Loucy (cell line): Measurements from ENCODE around the gene SP8.

ENCODE experiments used
- H2AFZ ChIP-seq: fragments of 200-600 bp; sonication (generic); 2 replicates; pipeline ENCODE4 v1.6.0; 2016; ENCODE audit warnings: antibody characterized with exemption, mild to moderate bottlenecking, low read length, moderate library complexity
- H3F3A ChIP-seq: fragments of 200-600 bp; 2 replicates; pipeline ENCODE4 v1.6.0; 2016; ENCODE audit warnings: antibody characterized with exemption, low read depth, mild to moderate bottlenecking
- H3K27me3 ChIP-seq: fragments of 200-600 bp; sonication (generic); 2 replicates; pipeline ENCODE4 v1.6.1; 2014; ENCODE audit warnings: low read length, mild to moderate bottlenecking; ENCODE audit not compliant: insufficient read depth, poor library complexity, severe bottlenecking
- H3K36me3 ChIP-seq: fragments of 200-600 bp; sonication (generic); 2 replicates; pipeline ENCODE4 v1.6.1; 2016; ENCODE audit warnings: low read length; ENCODE audit not compliant: insufficient read depth
- H3K4me1 ChIP-seq: fragments of 200-600 bp; sonication (generic); 2 replicates; pipeline ENCODE4 v1.5.1; 2014; ENCODE audit warnings: low read length, mild to moderate bottlenecking; ENCODE audit not compliant: insufficient read depth, poor library complexity, severe bottlenecking
- H3K4me2 ChIP-seq: fragments of 200-600 bp; sonication (generic); 2 replicates; pipeline ENCODE4 v1.6.0; 2014; ENCODE audit warnings: antibody characterized with exemption, low read length, low read depth, mild to moderate bottlenecking; ENCODE audit not compliant: poor library complexity, severe bottlenecking
- H3K4me3 ChIP-seq: fragments of 200-600 bp; sonication (generic); 2 replicates; pipeline ENCODE4 v1.5.1; 2014; ENCODE audit warnings: low read length, mild to moderate bottlenecking, mixed read lengths; ENCODE audit not compliant: poor library complexity, severe bottlenecking
- H3K79me2 ChIP-seq: fragments of 200-600 bp; sonication (generic); 2 replicates; pipeline ENCODE4 v1.6.1; 2014; ENCODE audit warnings: low read length; ENCODE audit not compliant: insufficient read depth
- H3K9ac ChIP-seq: fragments of 200-600 bp; sonication (generic); 2 replicates; pipeline ENCODE4 v1.6.0; 2014; ENCODE audit warnings: mild to moderate bottlenecking, low read depth, low read length, moderate library complexity; ENCODE audit not compliant: poor library complexity, severe bottlenecking
- H3K9me2 ChIP-seq: fragments of 200-600 bp; sonication (generic); replicated peaks from 2 replicates; pipeline ENCODE4 v1.6.1; 2016; ENCODE audit warnings: low read depth, low read length, mixed read lengths
- H3K9me3 ChIP-seq: fragments of 200-600 bp; sonication (generic); 2 replicates; pipeline ENCODE4 v1.6.1; 2014; ENCODE audit warnings: mild to moderate bottlenecking, antibody characterized with exemption, low read length, low read depth; ENCODE audit not compliant: insufficient read depth
- H4K20me1 ChIP-seq: fragments of 200-600 bp; sonication (generic); 2 replicates; pipeline ENCODE4 v1.6.0; 2014; ENCODE audit warnings: antibody characterized with exemption, low read length, mild to moderate bottlenecking; ENCODE audit not compliant: insufficient read depth, poor library complexity, severe bottlenecking
- CTCF ChIP-seq: fragments of 200-600 bp; sonication (generic); conservative IDR thresholded peaks from 2 replicates; pipeline ENCODE4 v1.5.1; 2014; ENCODE audit warnings: mild to moderate bottlenecking, antibody characterized with exemption, low read length
- EZH2phosphoT487 ChIP-seq: fragments of 200-600 bp; IDR thresholded peaks from 2 replicates; pipeline ENCODE4 v1.6.1; 2018; ENCODE audit warnings: antibody characterized with exemption, mild to moderate bottlenecking, moderate library complexity, borderline replicate concordance

SP8 gene

DNA sequence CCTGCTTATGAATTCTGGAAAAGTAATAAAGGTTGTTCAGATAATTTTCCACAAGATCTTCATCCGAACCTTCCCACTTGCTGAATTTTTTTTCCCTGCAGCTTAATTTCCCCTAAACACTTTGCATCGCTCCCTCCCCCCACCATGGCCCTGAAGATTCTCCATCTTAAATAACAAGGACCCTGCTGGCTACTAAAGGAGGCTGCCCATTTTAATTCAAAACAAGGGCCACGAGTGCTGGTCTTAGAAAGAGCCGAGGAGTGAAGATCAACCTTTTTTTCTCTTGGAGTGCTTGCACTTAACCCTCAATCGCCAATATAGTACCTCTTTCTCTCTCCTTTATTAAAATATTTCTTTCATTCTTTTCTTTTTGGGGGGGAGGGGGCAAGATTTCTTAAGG lies 9.2 kb upstream of the SP8 start:
- H3K9ac ChIP-seq = no peak overlapping the region
- H3K27me3 ChIP-seq = no peaks in the 10 kb centered on the region

GRCh38 chr7:20795361-20795760 lies 8.7 kb upstream of the SP8 start:
- Histone ChIP-seq H3K9ac (no peak overlapping the region), H3F3A (peaks cover 7% of the 10 kb centered on the region; the same call in 1 of the 2 replicates), H3K4me1 (peaks cover 12% of the 10 kb centered on the region), H3K36me3 (no peaks in the 10 kb centered on the region), H3K9me2 (no peaks in the 10 kb centered on the region), H3K4me2 (no peak overlapping the region), H2AFZ (no peak overlapping the region), H3K9me3 (no peaks in the 10 kb centered on the region), H3K79me2 (no peaks in the 10 kb centered on the region), H3K4me3 (no peak overlapping the region), H4K20me1 (no peaks in the 10 kb centered on the region), H3K27me3 (no peaks in the 10 kb centered on the region)
- TF ChIP-seq CTCF = no peak
- TF ChIP-seq EZH2phosphoT487 = no peak

More for the DNA sequence above, 9.2 kb upstream of the SP8 start:
- no peaks in the 10 kb centered on the region for H4K20me1 ChIP-seq
- H3K4me1 ChIP-seq = peaks cover 12% of the 10 kb centered on the region
- H3K36me3 ChIP-seq = no peaks in the 10 kb centered on the region
- no peaks in the 10 kb centered on the region for H3K79me2 ChIP-seq
- H2AFZ ChIP-seq = no peak overlapping the region
- no peaks in the 10 kb centered on the region for H3K9me3 ChIP-seq
- H3K4me2 ChIP-seq = no peak overlapping the region
- no peak overlapping the region for H3K4me3 ChIP-seq
- H3K9me2 ChIP-seq = no peaks in the 10 kb centered on the region
- peaks cover 7% of the 10 kb centered on the region; the same call in 1 of the 2 replicates for H3F3A ChIP-seq
- TF ChIP-seq CTCF (no peak), EZH2phosphoT487 (no peak)

DNA sequence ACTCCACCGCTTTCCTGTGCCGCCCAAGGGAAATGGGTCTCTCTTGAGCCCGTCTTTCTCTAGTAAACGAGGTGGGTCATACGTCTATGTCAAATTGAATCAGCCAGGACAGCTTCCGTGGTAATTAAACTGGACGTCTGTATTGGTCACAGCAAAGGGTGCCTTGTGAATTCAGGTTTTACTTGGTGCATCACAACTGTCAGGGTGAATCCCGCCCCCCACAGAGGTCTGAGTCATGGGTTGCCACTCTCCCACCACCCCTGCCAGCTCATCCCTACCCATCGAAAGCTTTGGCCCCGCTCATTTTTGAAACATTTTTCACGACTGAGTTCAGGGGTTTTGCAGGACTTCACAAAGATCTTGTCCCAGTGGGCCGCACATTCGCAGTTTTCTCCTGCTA lies 8.0 kb upstream of the SP8 start:
- Histone ChIP-seq H3K4me3 (no peak overlapping the region), H3K9me2 (no peaks in the 10 kb centered on the region), H3K4me2 (no peak overlapping the region), H3K9me3 (no peaks in the 10 kb centered on the region), H3K27me3 (no peaks in the 10 kb centered on the region), H3K4me1 (peaks cover 12% of the 10 kb centered on the region), H3K9ac (no peak overlapping the region), H3K79me2 (no peaks in the 10 kb centered on the region), H3K36me3 (no peaks in the 10 kb centered on the region), H2AFZ (no peak overlapping the region), H4K20me1 (no peaks in the 10 kb centered on the region), H3F3A (peaks cover 6% of the 10 kb centered on the region; the same call in 1 of the 2 replicates)
- TF ChIP-seq EZH2phosphoT487 (no peak), CTCF (no peak)
